ENCODE measurements around the gene CD6.

CD6 gene

GRCh38 chr11:61022311-61023085 lies 51.0 kb downstream of the CD6 start:
- Mint-ChIP-seq H3K4me1 (peaks cover 79% of the 10 kb centered on the region), H3K4me3 (peak overlapping the region; percentile 73), H3K9me3 (peaks cover 3% of the 10 kb centered on the region), H3K36me3 (peaks cover 59% of the 10 kb centered on the region), H3K27me3 (no peaks in the 10 kb centered on the region), H3K27ac (peak overlapping the region; percentile 94)
- DNase-seq: peak; percentile 48
- CTCF ChIA-PET: interaction anchor here (0.6 to 1.2 kb wide), 4 partner anchors 11 to 89 kb away, joined by 3 to 5 read pairs (median 3); no protein-coding TSS in a partner anchor

DNA sequence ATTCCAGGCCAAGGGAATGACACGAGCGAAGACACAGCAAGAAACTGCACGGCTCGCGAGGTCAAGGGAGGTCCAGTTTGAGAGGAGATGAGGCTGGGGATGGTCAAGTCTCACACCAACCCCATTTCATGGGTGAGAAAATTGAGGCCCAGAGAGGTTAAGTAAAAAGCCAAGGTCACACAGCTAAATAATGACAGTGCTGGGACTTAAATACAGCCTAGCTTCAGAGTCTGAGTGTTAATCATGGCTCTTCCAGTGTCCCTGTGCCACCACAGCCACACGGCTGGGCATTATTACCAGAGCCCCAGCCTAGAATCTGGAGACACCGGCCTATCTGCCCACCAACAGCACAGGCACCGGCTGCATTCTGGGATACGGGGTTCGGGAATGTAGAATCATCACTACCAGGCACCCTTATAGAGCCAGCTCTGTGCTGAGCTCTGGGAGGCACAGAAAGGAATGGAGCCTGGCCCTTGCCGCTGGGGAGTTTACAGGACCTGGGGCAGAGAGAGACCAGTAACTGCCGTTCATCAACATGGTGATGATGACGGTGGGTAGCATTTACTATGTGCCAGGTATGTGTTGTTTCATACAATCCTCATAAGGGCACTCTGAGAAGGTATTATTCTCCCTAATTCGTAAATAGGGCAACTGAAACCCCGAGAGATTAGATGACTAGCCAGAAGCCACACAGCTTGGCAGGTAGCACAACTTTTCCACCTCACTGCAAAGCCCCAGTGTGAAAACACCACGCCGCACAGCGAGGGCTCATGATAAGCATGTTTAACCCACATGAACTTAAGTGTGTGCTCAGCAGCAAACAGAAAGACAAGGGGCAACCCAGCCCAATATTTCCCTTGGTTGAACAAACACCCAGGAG lies 51.8 kb downstream of the CD6 start:
- Mint-ChIP-seq H3K9me3 (peaks cover 3% of the 10 kb centered on the region), H3K4me3 (peak overlapping the region; percentile 73), H3K36me3 (peaks cover 55% of the 10 kb centered on the region), H3K27me3 (no peaks in the 10 kb centered on the region), H3K4me1 (peaks cover 86% of the 10 kb centered on the region), H3K27ac (peak overlapping the region; percentile 94)
- CTCF ChIA-PET: interaction anchor here (0.9 to 1.3 kb wide), 6 partner anchors 12 to 88 kb away, joined by 3 to 5 read pairs (median 4); no protein-coding TSS in a partner anchor
- peak; percentile 73 for DNase-seq

- H3K27me3 Mint-ChIP-seq: no peaks in the 10 kb centered on the region
- peaks cover 3% of the 10 kb centered on the region for H3K9me3 Mint-ChIP-seq
- H3K36me3 Mint-ChIP-seq: peaks cover 52% of the 10 kb centered on the region
- peak overlapping the region; percentile 44 for H3K4me3 Mint-ChIP-seq
- CTCF ChIA-PET: interaction anchor here (0.9 to 1.3 kb wide), 3 partner anchors 36 to 60 kb away, joined by 3 to 5 read pairs (median 5); no protein-coding TSS in a partner anchor
- peak overlapping the region; percentile 94 for H3K27ac Mint-ChIP-seq
- H3K4me1 Mint-ChIP-seq: peaks cover 87% of the 10 kb centered on the region
- no peak for DNase-seq
These were observed 52.5 kb downstream of the CD6 start for GRCh38 chr11:61023966-61024295.

- Mint-ChIP-seq H3K4me3 (peak overlapping the region; percentile 82), H3K9me3 (peaks cover 3% of the 10 kb centered on the region), H3K27me3 (no peaks in the 10 kb centered on the region), H3K4me1 (peaks cover 95% of the 10 kb centered on the region), H3K27ac (peak overlapping the region; percentile 98), H3K36me3 (peaks cover 45% of the 10 kb centered on the region)
- CTCF ChIA-PET: interaction anchor here (1.5 to 3.6 kb wide), 3 partner anchors 11 to 56 kb away, joined by 3 to 25 read pairs (median 6); no protein-coding TSS in a partner anchor
- DNase-seq: peak; percentile 26
These were observed 53.7 kb downstream of the CD6 start for GRCh38 chr11:61024938-61025820.

DNA sequence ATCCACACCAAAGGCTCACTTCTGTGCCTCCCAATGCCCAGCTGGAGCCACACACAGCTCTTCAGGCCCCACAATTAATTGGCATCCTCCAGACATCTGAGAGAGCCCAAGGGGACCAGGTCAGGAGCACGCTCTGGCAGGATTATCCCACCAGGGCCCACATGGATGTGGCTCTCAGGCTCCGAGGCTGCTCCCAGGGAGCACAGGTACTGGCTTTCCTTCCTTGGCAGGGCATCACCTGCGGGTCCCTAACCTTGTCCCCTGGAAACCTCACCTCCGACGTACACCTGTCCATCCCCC lies 54.3 kb downstream of the CD6 start:
- H3K27ac Mint-ChIP-seq: peak overlapping the region; percentile 98
- peak overlapping the region; percentile 82 for H3K4me3 Mint-ChIP-seq
- CTCF ChIA-PET: interaction anchor here (0.5 to 3.6 kb wide), 6 partner anchors 11 to 162 kb away, joined by 3 to 25 read pairs (median 3); no protein-coding TSS in a partner anchor
- H3K36me3 Mint-ChIP-seq: peaks cover 39% of the 10 kb centered on the region
- H3K4me1 Mint-ChIP-seq: peaks cover 94% of the 10 kb centered on the region
- DNase-seq: no peak
- no peaks in the 10 kb centered on the region for H3K9me3 Mint-ChIP-seq
- no peaks in the 10 kb centered on the region for H3K27me3 Mint-ChIP-seq

- CTCF ChIA-PET: interaction anchor here (0.5 to 3.6 kb wide), 7 partner anchors 10 to 161 kb away, joined by 3 to 25 read pairs (median 3); no protein-coding TSS in a partner anchor
- Mint-ChIP-seq H3K4me1 (peaks cover 93% of the 10 kb centered on the region), H3K27me3 (no peaks in the 10 kb centered on the region), H3K4me3 (peak overlapping the region; percentile 82), H3K27ac (peak overlapping the region; percentile 98), H3K36me3 (peaks cover 36% of the 10 kb centered on the region), H3K9me3 (no peaks in the 10 kb centered on the region)
- peak; percentile 83 for DNase-seq
These were observed 54.9 kb downstream of the CD6 start for GRCh38 chr11:61026121-61027031.

DNA sequence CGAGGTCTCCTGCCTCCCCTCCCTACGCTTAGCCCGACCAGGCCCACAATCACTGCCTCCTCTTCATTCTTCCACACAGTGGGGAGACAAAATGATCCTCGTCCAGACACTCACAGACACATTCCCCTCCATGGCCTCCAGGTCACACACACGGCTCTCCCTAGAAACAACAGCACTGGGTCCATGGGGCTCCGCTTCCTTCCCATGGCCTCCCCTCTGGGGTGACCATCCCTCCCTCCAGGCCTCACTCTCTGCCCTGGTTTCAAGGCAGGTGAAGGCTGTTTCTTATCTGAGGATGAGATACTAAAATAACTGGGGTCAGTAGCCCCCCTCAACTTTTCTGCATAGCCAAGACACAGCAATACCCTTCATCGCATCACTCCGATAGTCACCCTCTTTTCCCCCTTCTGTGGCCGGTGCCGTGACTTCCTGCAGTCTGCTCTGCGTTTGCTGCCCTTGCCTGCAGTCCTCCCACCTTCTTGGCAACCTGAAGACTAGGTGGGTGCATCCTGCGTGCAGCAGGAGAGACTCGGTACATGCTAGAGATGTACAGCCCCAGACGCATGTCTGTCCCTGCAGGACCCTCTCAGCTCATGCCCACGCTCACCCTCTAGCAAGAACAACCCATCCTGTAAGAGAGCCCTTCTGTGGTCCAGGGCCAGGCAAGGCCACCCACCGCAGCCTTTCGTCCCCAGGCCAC lies 55.8 kb downstream of the CD6 start:
- Mint-ChIP-seq H3K27ac (peak overlapping the region; percentile 98), H3K4me1 (peaks cover 92% of the 10 kb centered on the region), H3K27me3 (no peaks in the 10 kb centered on the region), H3K9me3 (no peaks in the 10 kb centered on the region), H3K4me3 (peak overlapping the region; percentile 82), H3K36me3 (peaks cover 33% of the 10 kb centered on the region)
- CTCF ChIA-PET: interaction anchor here (0.9 to 3.6 kb wide), 4 partner anchors 14 to 102 kb away, joined by 3 to 25 read pairs (median 4); no protein-coding TSS in a partner anchor
- DNase-seq: peak; percentile 74

DNA sequence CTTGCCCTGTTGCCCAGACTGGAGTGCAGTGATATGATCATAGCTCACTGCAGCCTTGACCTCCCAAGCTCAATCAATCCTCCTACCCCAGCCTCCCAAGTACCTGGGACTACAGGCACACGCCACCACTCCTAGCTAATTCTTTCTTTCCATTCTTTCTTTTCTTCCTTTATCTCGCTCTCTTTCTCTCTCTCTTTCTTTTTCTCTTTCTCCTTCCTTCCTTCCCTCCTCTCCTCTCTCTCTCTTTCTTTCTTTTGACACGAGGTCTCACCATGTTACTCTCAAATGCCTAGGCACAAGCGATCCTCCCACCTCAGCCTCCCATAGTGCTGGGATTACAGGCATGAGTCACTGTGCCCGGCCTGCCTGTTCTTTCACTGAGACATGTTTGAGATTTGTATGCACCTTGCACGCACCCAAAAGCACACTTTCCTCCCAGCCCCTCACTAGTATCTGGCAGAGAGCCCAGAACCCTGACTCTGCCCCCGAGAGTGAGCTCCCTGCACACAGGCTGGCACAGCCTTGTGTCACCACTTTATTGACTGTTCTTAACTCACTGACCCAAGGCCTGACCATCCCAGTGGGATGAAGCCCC lies 56.8 kb downstream of the CD6 start:
- peaks cover 33% of the 10 kb centered on the region for H3K36me3 Mint-ChIP-seq
- H3K4me1 Mint-ChIP-seq: peaks cover 89% of the 10 kb centered on the region
- peak overlapping the region; percentile 98 for H3K27ac Mint-ChIP-seq
- peak; percentile 73 for DNase-seq
- H3K27me3 Mint-ChIP-seq: no peaks in the 10 kb centered on the region
- H3K4me3 Mint-ChIP-seq: peak overlapping the region; percentile 82
- CTCF ChIA-PET: interaction anchor here (0.8 to 3.6 kb wide), 5 partner anchors 13 to 101 kb away, joined by 3 to 25 read pairs (median 4); no protein-coding TSS in a partner anchor
- H3K9me3 Mint-ChIP-seq: no peaks in the 10 kb centered on the region

DNA sequence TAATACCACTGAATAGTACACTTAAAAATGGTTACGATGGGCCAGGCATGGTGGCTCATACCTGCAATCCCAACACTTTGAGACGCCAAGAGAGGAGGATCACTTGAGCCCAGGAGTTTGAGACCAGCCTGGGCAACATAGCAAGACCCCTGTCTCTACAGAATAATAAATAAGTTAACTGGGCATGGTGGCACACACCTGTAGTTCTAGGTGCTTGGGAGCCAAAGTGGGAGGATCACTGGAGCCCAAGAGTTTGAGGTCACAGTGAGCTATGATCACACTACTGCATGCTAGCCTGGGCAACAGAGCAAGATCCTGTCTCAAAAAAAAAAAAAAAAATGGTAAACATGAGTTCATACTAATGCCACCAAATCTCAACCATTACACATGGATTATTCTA lies 61.3 kb downstream of the CD6 start:
- Mint-ChIP-seq H3K4me3 (no peak overlapping the region), H3K27me3 (no peaks in the 10 kb centered on the region), H3K9me3 (no peaks in the 10 kb centered on the region), H3K36me3 (peaks cover 30% of the 10 kb centered on the region), H3K27ac (no peak overlapping the region), H3K4me1 (peaks cover 80% of the 10 kb centered on the region)
- peak; percentile 2 for DNase-seq
- CTCF ChIA-PET: interaction anchor here (0.7 kb wide), 2 partner anchors 10 to 19 kb away, joined by 3 read pairs; no protein-coding TSS in a partner anchor

DNA sequence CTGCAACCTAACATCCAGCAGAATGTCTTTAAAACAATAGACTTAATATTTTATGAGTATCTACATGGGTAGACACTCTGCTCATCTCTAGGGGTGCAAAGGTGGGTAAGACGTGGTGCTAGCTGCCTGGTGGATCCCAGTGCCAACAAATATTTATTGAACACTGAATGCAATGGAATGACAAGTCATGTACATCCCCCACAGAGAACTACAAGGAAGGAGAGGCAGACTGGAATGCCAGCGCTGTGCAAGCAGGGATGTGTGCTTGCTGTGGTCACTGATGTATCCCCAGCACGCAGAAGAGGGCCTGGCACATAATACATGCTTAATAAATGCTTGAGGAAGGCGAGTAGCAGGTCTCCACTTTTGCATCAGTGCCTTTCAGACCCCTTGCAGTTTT lies 61.9 kb downstream of the CD6 start:
- CTCF ChIA-PET: interaction anchor here (0.7 kb wide), 2 partner anchors 11 to 20 kb away, joined by 3 read pairs; no protein-coding TSS in a partner anchor
- H3K9me3 Mint-ChIP-seq: no peaks in the 10 kb centered on the region
- H3K4me3 Mint-ChIP-seq: no peak overlapping the region
- no peaks in the 10 kb centered on the region for H3K27me3 Mint-ChIP-seq
- H3K4me1 Mint-ChIP-seq: peaks cover 80% of the 10 kb centered on the region
- H3K36me3 Mint-ChIP-seq: peaks cover 29% of the 10 kb centered on the region
- peak; percentile 13 for DNase-seq
- H3K27ac Mint-ChIP-seq: no peak overlapping the region

DNA sequence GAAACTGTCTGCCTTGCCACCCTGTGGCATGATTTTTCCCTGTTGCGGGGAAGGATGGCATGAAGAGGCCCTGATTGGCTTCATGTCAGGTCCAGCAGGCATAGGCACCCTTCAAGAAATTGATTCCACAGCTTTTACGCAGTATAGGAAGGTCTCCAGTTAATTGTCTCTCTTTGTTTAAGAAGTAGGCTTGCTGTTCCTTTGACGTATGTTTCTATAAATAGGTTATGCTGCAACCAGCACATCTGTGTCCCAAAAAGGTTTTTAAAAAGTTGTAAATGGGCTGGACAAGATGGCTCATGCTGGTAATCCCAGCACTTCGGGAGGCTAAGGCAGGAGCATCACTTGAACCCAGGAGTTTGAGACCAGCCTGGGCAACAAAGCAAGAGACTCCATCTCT lies 62.6 kb downstream of the CD6 start:
- no peak overlapping the region for H3K4me3 Mint-ChIP-seq
- H3K27ac Mint-ChIP-seq: no peak overlapping the region
- CTCF ChIA-PET: no interaction called here
- H3K4me1 Mint-ChIP-seq: peaks cover 81% of the 10 kb centered on the region
- H3K27me3 Mint-ChIP-seq: no peaks in the 10 kb centered on the region
- H3K9me3 Mint-ChIP-seq: no peaks in the 10 kb centered on the region
- DNase-seq: no peak
- peaks cover 28% of the 10 kb centered on the region for H3K36me3 Mint-ChIP-seq

Data from activated naive CD4-positive, alpha-beta T cell treated with anti-CD3 and anti-CD28 coated beads, Interleukin-2, amount 10 ng/mL, durations not matched to agents 7 days and 5 days (primary cell).